HepG2 (cell line): ENCODE results near the gene MED13. TPM values are rescaled to one million over a fixed set of nuclear protein-coding genes. Genes with fewer than 3 reads are reported as not detected.

Source experiments
- ATAC-seq: fragments of 200-7000 bp; cut with Tn5 transposase; 3 replicates; pipeline ENCODE4 v1.9.1; 2020; ENCODE audit warnings: mild to moderate bottlenecking, moderate library complexity
- BruUV-seq: library from RNA; stranded (reverse); fragments of 400-500 nt; replicated peaks from 2 replicates; lab custom pipeline; 2021; lab: Mats Ljungman, UMichigan
- CTCF ChIA-PET: fragments of 300-600 bp; formaldehyde crosslinking; extraction: SDS; loops from one replicate; lab custom pipeline; 2021; ENCODE audit warnings: low total read pairs, inconsistent platforms, low intra/inter-chr PET ratio; lab: Yijun Ruan, JAX
- POLR2A ChIA-PET: fragments of 350-600 bp; sonication (Branson Sonifier 250); formaldehyde crosslinking; loops from one replicate; lab custom pipeline; 2020; ENCODE audit warnings: antibody characterized with exemption, inconsistent platforms; lab: Yijun Ruan, JAX
- DNase-seq: peaks from one replicate; pipeline ENCODE4 v3.0.0-alpha.2; 2015; ENCODE audit warnings: low spot score
- FAIRE-seq: peaks from 3 replicates; lab custom pipeline; 2011; peaks lifted over from hg19 to GRCh38; lab: Jason Lieb, UNC
- H2AFZ ChIP-seq: one replicate; pipeline ENCODE4 v1.6.1; 2011; ENCODE audit warnings: low read length, inconsistent platforms
- H3K27ac ChIP-seq: fragments of 300-600 bp; 3 replicates; pipeline ENCODE4 v1.8.0; 2011; ENCODE audit warnings: mixed run types, mild to moderate bottlenecking, mixed read lengths, low read length, inconsistent platforms; ENCODE audit not compliant: insufficient read depth; ENCODE audit errors: extremely low read length
- H3K27me3 ChIP-seq, 2 experiments: fragments of 200-600 bp in 1 of 2; 2 replicates in 1 of 2; 3 replicates in 1 of 2; pipeline versions ENCODE4 v1.6.0 to v1.8.0; 2011; ENCODE audit warnings: low read length in 2 of 2, mild to moderate bottlenecking in 2 of 2, moderate library complexity in 2 of 2, inconsistent platforms in 1 of 2; ENCODE audit not compliant: insufficient read depth in 2 of 2, control insufficient read depth in 1 of 2
- H3K36me3 ChIP-seq, 2 experiments: fragments of 200-600 bp in 1 of 2; replicated peaks in 1 of 2; 2 replicates in 1 of 2; 3 replicates in 1 of 2; pipeline versions ENCODE4 v1.5.1 to v1.8.0; 2011; ENCODE audit warnings: low read length in 2 of 2, inconsistent platforms in 1 of 2; ENCODE audit not compliant: insufficient read depth in 2 of 2, control insufficient read depth in 1 of 2
- H3K4me1 ChIP-seq: 2 replicates; pipeline ENCODE4 v1.5.1; 2012; ENCODE audit warnings: low read length, inconsistent platforms; ENCODE audit not compliant: insufficient read depth
- H3K4me2 ChIP-seq: 2 replicates; pipeline ENCODE4 v1.6.0; 2011; ENCODE audit warnings: low read depth, low read length, inconsistent platforms
- H3K4me3 ChIP-seq, 3 experiments: fragments of 200-600 bp in 1 of 3; sonication (generic), shearing (Covaris generic) in 1 of 3; replicated peaks in 1 of 3; 2 replicates each; pipeline ENCODE4 v1.5.1; 2011 to 2016; ENCODE audit warnings: low read length in 3 of 3, inconsistent platforms in 2 of 3, low read depth in 2 of 3, mild to moderate bottlenecking in 2 of 3, control low read depth in 1 of 3, mixed read lengths in 1 of 3; ENCODE audit not compliant: insufficient read depth in 1 of 3
- H3K79me2 ChIP-seq: one replicate; pipeline ENCODE4 v1.6.1; 2011; ENCODE audit warnings: low read length, inconsistent platforms; ENCODE audit not compliant: insufficient read depth
- H3K9ac ChIP-seq: 2 replicates; pipeline ENCODE4 v1.6.0; 2011; ENCODE audit warnings: mild to moderate bottlenecking, low read depth, low read length, inconsistent platforms; ENCODE audit not compliant: insufficient read depth
- H3K9me3 ChIP-seq: 2 replicates; pipeline ENCODE4 v1.5.1; 2012; ENCODE audit warnings: mild to moderate bottlenecking, low read length
- H4K20me1 ChIP-seq: 2 replicates; pipeline ENCODE4 v1.6.0; 2011; ENCODE audit warnings: inconsistent platforms, mild to moderate bottlenecking, low read length, moderate library complexity; ENCODE audit not compliant: insufficient read depth
- EHMT2 ChIP-seq: fragments of 200-600 bp; sonication (generic); IDR thresholded peaks from 2 replicates; pipeline ENCODE4 v1.7.0; 2017; ENCODE audit warnings: antibody characterized with exemption, low read depth, low read length, borderline replicate concordance
- ERF ChIP-seq: IDR thresholded peaks from 2 replicates; pipeline ENCODE4 v1.6.1; 2018; ENCODE audit warnings: missing biosample characterization, missing genetic modification reagents
- MAFF ChIP-seq: IDR thresholded peaks from 2 replicates; pipeline ENCODE4 v1.6.1; 2011; ENCODE audit warnings: low read depth, low read length, improper control_type of control experiment
- MTA1 ChIP-seq: sonication (generic); formaldehyde crosslinking; IDR thresholded peaks from 2 replicates; pipeline ENCODE4 v1.4.0; 2020; ENCODE audit warnings: missing genetic modification reagents, mild to moderate bottlenecking, borderline replicate concordance
- POGZ ChIP-seq: sonication (generic); formaldehyde crosslinking; IDR thresholded peaks from 2 replicates; pipeline ENCODE4 v1.4.0; 2020; ENCODE audit warnings: mild to moderate bottlenecking, missing genetic modification reagents
- TARDBP ChIP-seq: sonication (generic); formaldehyde crosslinking; IDR thresholded peaks from 2 replicates; pipeline ENCODE4 v1.8.0; 2022; ENCODE audit warnings: mild to moderate bottlenecking, missing genetic modification reagents
- XRCC5 ChIP-seq: fragments of 200-400 bp; formaldehyde crosslinking; optimal IDR thresholded peaks from 2 replicates; pipeline ENCODE3; 2017; ENCODE audit warnings: mild to moderate bottlenecking, low read length
- ZMAT5 ChIP-seq: sonication (generic); formaldehyde crosslinking; IDR thresholded peaks from 2 replicates; pipeline ENCODE4 v1.5.0; 2020; ENCODE audit warnings: mild to moderate bottlenecking, low read depth, missing genetic modification reagents, borderline replicate concordance
- ZNF530 ChIP-seq: sonication (generic); formaldehyde crosslinking; IDR thresholded peaks from 2 replicates; pipeline ENCODE4 v1.5.0; 2020; ENCODE audit warnings: low read depth, mild to moderate bottlenecking, missing genetic modification reagents
- WGBS: methylation state at CpG from one replicate; pipeline ENCODE4 v1.1.6; 2017; ENCODE audit warnings: low lambda C conversion rate; 5-methylcytosine and 5-hydroxymethylcytosine counted together
- in situ Hi-C: cut with HindIII; loops from 2 replicates; pipeline ENCODE4 v1.10.0; 2017; ENCODE audit warnings: low pct_unique_long_range_greater_than_20kb; ENCODE audit not compliant: extremely low pct_ligation_motif_present
- intact Hi-C: fragments of 100-400 bp; cut with micrococcal nuclease; formaldehyde crosslinking; loops from one replicate; pipeline ENCODE4 v1.10.0; 2022; ENCODE audit not compliant: unreplicated experiment
- polyA plus RNA-seq, 8 experiments: library from polyadenylated mRNA; depleted of rRNA in 3 of 8; stranded (reverse) in 7 of 8; unstranded in 1 of 8; fragments of >200 nt; fragmentation: Illumina TruSeq in 4 of 8; extraction: Trizol in 4 of 8; gene quantifications; 2 replicates each; pipeline versions ENCODE4 v1.2.1 to v1.2.3, GENCODE V29; 2011 to 2016; ENCODE audit warnings: low read depth in 4 of 8, missing spikeins in 1 of 8, mixed read lengths in 1 of 8; ENCODE audit not compliant: insufficient read depth in 1 of 8
- total RNA-seq, 5 experiments: library from RNA; depleted of rRNA; stranded (reverse); fragments of >200 nt; fragmentation: Illumina TruSeq; extraction: Trizol; gene quantifications; 2 replicates each; pipeline ENCODE4 v1.2.3, GENCODE V29; 2016; ENCODE audit warnings: low read depth in 1 of 5
- TF ChIP-seq, protein P1 (sequence below): sonication (generic); formaldehyde crosslinking; IDR thresholded peaks from 2 replicates; pipeline ENCODE4 v1.4.0; 2020; ENCODE audit warnings: missing genetic modification reagents
- TF ChIP-seq, protein P2 (sequence below): sonication (generic); formaldehyde crosslinking; IDR thresholded peaks from 2 replicates; pipeline ENCODE4 v1.4.0; 2020; ENCODE audit warnings: missing genetic modification reagents

Gene MED13
- total and polyA plus RNA-seq, 2 of the 13 experiments (the other 11 are each of a cell fraction or from before 2014, with no cell fraction given): 27.4 to 69.1 TPM

DNA sequence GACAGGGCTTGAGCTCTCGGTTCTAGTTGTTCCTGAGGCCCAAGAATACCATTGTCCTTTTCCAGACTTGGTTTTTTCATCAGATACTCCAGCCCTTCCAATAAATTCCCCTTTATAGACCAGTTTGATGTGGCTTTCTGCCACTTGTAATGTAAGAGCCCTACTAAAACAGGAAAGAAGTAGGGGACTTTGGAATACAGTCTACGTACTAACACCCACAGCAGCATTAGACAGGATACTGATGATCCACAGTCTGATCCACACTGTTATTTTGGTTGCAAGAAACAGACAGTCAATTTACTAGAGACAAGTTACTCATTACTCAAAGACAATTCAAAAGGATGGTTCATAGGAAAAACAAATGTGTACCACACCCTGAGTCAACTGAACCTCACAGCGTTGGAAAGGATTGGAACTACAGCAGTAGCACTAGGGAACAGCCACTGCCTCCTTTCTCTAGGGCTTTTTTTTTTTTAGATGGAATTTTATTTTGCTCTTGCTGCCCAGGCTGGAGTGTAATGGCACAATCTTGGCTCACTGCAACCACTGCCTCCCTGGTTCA, 45.9 kb upstream of the MED13 start:
- H3K27ac ChIP-seq: no peak overlapping the region
- WGBS: 8% methylated on average over 3 of the region's 3 CpGs

More for the DNA sequence above, 45.9 kb upstream of the MED13 start:
- H3K4me1 ChIP-seq: peaks cover 26% of the 10 kb centered on the region
- POLR2A ChIA-PET: interaction anchor here (3.3 kb wide), 1 partner anchor 45 kb away, joined by 28 read pairs; no protein-coding TSS in a partner anchor
- H2AFZ ChIP-seq: no peak overlapping the region
- no peak overlapping the region for H3K9ac ChIP-seq
- FAIRE-seq (no peak), ATAC-seq (peak; percentile 12; the same call in 2 of the 3 replicates), DNase-seq (no peak)
- no peak overlapping the region for H3K4me2 ChIP-seq
- no peaks in the 10 kb centered on the region for H4K20me1 ChIP-seq
- no peaks in the 10 kb centered on the region for H3K79me2 ChIP-seq
- no peak overlapping the region for H3K4me3 ChIP-seq
- CTCF ChIA-PET: interaction anchor here (3.7 kb wide), 1 partner anchor 44 kb away, joined by 37 read pairs; no protein-coding TSS in a partner anchor
- no TSS peak for BruUV-seq
- H3K36me3 ChIP-seq: no peaks in the 10 kb centered on the region
- intact Hi-C loops (no loop called here), in situ Hi-C loops (no loop called here)
- TF ChIP-seq XRCC5: no peak
- TF ChIP-seq, protein P1, sequence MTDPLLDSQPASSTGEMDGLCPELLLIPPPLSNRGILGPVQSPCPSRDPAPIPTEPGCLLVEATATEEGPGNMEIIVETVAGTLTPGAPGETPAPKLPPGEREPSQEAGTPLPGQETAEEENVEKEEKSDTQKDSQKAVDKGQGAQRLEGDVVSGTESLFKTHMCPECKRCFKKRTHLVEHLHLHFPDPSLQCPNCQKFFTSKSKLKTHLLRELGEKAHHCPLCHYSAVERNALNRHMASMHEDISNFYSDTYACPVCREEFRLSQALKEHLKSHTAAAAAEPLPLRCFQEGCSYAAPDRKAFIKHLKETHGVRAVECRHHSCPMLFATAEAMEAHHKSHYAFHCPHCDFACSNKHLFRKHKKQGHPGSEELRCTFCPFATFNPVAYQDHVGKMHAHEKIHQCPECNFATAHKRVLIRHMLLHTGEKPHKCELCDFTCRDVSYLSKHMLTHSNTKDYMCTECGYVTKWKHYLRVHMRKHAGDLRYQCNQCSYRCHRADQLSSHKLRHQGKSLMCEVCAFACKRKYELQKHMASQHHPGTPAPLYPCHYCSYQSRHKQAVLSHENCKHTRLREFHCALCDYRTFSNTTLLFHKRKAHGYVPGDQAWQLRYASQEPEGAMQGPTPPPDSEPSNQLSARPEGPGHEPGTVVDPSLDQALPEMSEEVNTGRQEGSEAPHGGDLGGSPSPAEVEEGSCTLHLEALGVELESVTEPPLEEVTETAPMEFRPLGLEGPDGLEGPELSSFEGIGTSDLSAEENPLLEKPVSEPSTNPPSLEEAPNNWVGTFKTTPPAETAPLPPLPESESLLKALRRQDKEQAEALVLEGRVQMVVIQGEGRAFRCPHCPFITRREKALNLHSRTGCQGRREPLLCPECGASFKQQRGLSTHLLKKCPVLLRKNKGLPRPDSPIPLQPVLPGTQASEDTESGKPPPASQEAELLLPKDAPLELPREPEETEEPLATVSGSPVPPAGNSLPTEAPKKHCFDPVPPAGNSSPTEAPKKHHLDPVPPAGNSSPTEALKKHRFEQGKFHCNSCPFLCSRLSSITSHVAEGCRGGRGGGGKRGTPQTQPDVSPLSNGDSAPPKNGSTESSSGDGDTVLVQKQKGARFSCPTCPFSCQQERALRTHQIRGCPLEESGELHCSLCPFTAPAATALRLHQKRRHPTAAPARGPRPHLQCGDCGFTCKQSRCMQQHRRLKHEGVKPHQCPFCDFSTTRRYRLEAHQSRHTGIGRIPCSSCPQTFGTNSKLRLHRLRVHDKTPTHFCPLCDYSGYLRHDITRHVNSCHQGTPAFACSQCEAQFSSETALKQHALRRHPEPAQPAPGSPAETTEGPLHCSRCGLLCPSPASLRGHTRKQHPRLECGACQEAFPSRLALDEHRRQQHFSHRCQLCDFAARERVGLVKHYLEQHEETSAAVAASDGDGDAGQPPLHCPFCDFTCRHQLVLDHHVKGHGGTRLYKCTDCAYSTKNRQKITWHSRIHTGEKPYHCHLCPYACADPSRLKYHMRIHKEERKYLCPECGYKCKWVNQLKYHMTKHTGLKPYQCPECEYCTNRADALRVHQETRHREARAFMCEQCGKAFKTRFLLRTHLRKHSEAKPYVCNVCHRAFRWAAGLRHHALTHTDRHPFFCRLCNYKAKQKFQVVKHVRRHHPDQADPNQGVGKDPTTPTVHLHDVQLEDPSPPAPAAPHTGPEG: no peak
- no peak for TF ChIP-seq MTA1 (CRISPR knock-in tag)
- TF ChIP-seq POGZ (CRISPR knock-in tag): no peak
- TF ChIP-seq, protein P2, sequence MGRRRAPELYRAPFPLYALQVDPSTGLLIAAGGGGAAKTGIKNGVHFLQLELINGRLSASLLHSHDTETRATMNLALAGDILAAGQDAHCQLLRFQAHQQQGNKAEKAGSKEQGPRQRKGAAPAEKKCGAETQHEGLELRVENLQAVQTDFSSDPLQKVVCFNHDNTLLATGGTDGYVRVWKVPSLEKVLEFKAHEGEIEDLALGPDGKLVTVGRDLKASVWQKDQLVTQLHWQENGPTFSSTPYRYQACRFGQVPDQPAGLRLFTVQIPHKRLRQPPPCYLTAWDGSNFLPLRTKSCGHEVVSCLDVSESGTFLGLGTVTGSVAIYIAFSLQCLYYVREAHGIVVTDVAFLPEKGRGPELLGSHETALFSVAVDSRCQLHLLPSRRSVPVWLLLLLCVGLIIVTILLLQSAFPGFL (CRISPR knock-in tag): no peak
- TF ChIP-seq ZMAT5 (CRISPR knock-in tag): no peak
- no peak for TF ChIP-seq ZNF530 (CRISPR knock-in tag)
- TF ChIP-seq TARDBP (CRISPR knock-in tag): no peak
- TF ChIP-seq MAFF: no peak
- TF ChIP-seq EHMT2: no peak
- no peak for TF ChIP-seq ERF (CRISPR knock-in tag)
- H3K9me3 ChIP-seq: no peaks in the 10 kb centered on the region
- peaks cover 0 to 3% of the 10 kb centered on the region in 2 experiments; a peak in 1 of 5 replicates for H3K27me3 ChIP-seq
